Left lung (tissue), 14 donors: Measurements from ENCODE around the gene TTF2. TPM values are rescaled to one million over a fixed set of nuclear protein-coding genes. Genes with fewer than 3 reads are reported as not detected.

Source experiments
- ATAC-seq: fragments of 200-7000 bp; cut with Tn5 transposase; one replicate; pipeline ENCODE4 v1.9.1; 2020; ENCODE audit warnings: moderate library complexity
- DNase-seq, 4 donors: peaks; one replicate each; pipeline ENCODE4 v3.0.0-alpha.2; 2013 to 2020
- H3K27ac ChIP-seq, 2 donors: fragments of 200-600 bp; sonication (generic) in 1 of 2; one replicate each; pipeline versions ENCODE4 v1.5.0 to v1.8.0; 2020 to 2021
- H3K27me3 ChIP-seq, 2 donors: fragments of 200-600 bp; sonication (generic) in 1 of 2; one replicate each; pipeline versions ENCODE4 v1.5.0 to v1.8.0; 2020 to 2021
- H3K36me3 ChIP-seq, 2 donors: fragments of 200-600 bp; sonication (generic) in 1 of 2; one replicate each; pipeline versions ENCODE4 v1.5.0 to v1.8.0; 2020 to 2021
- H3K4me1 ChIP-seq, 2 donors: fragments of 200-600 bp; one replicate each; pipeline ENCODE4 v1.8.0; 2021
- H3K4me3 ChIP-seq, 2 donors: fragments of 200-600 bp; sonication (generic) in 1 of 2; one replicate each; pipeline versions ENCODE4 v1.5.0 to v1.8.0; 2020 to 2021; ENCODE audit warnings: mild to moderate bottlenecking in 1 of 2
- H3K9me3 ChIP-seq, 2 donors: fragments of 200-600 bp; sonication (generic) in 1 of 2; one replicate each; pipeline versions ENCODE4 v1.5.0 to v1.8.0; 2020 to 2021
- CTCF ChIP-seq, 2 donors: fragments of 200-600 bp; sonication (generic) in 1 of 2; IDR thresholded peaks; one replicate each; pipeline versions ENCODE4 v1.5.0 to v1.8.0; 2021; ENCODE audit warnings: antibody characterized with exemption in 2 of 2
- intact Hi-C, 2 donors: fragments of 100-400 bp; cut with DNase I; formaldehyde crosslinking; loops; one replicate each; pipeline versions ENCODE4 v1.11.2 to v1.14.2; 2022
- long read RNA-seq, 12 donors: library from polyadenylated mRNA in 2 of 12; unstranded in 2 of 12; transcript quantifications; one replicate each; pipeline ENCODE4 v2.0.0 and lab custom pipeline, GENCODE V29; 2019 to 2026
- polyA plus RNA-seq, 6 donors: library from polyadenylated mRNA; unstranded; fragments of 120-200 nt; gene quantifications; one replicate each; pipeline ENCODE4 v1.2.1, GENCODE V29; 2013; ENCODE audit not compliant: insufficient read length in 6 of 6
- total RNA-seq, 2 donors: library from RNA; stranded (reverse); fragmentation: NEBNext Ultra II Directional; extraction: Animal tissue kit (Norgen Biotek cat#: 25700); gene quantifications; one replicate each; pipeline ENCODE4 v1.2.1, GENCODE V29; 2021
- donor health status: DM: no; HTN: yes; CAD: no.
- donor health status: DM: no; HTN: no; CAD: no.

The TTF2 gene
- total RNA-seq (10 to 100 TPM; 21.0 to 21.1 TPM), polyA plus RNA-seq (10 to 100 TPM; 22.4 to 30.7 (median 25.3) TPM)
- long read RNA-seq, donor 1, partial matches to known transcripts = 0 of 2 reads
- long read RNA-seq, donor 1, other reads (novel, unspliced or antisense) = 0 of 2 reads
- long read RNA-seq, donor 2, full-length matches to known transcripts = 3 of 10 reads
- long read RNA-seq, donor 2, partial matches to known transcripts = 7 of 10 reads
- long read RNA-seq, donor 2, other reads (novel, unspliced or antisense) = 0 of 10 reads
- long read RNA-seq, donor 3, full-length matches to known transcripts = 1 of 1 reads
- long read RNA-seq, donor 3, partial matches to known transcripts = 0 of 1 reads
- long read RNA-seq, donor 3, other reads (novel, unspliced or antisense) = 0 of 1 reads
- long read RNA-seq, donor 4, partial matches to known transcripts = 2 of 5 reads
- long read RNA-seq, donor 4, other reads (novel, unspliced or antisense) = 3 of 5 reads
- long read RNA-seq, donor 5, partial matches to known transcripts = 0 of 2 reads
- long read RNA-seq, donor 5, other reads (novel, unspliced or antisense) = 0 of 2 reads
- long read RNA-seq, donor 6, full-length matches to known transcripts = 2 of 2 reads
- long read RNA-seq, donor 6, partial matches to known transcripts = 0 of 2 reads
- long read RNA-seq, donor 6, other reads (novel, unspliced or antisense) = 0 of 2 reads
- long read RNA-seq, donor 7, partial matches to known transcripts = 0 of 2 reads
- long read RNA-seq, donor 7, other reads (novel, unspliced or antisense) = 0 of 2 reads
- long read RNA-seq, donor 8, full-length matches to known transcripts = 3 of 3 reads
- long read RNA-seq, donor 8, partial matches to known transcripts = 0 of 3 reads
- long read RNA-seq, donor 8, other reads (novel, unspliced or antisense) = 0 of 3 reads
- long read RNA-seq, donor 9 = 0 reads
- long read RNA-seq, donor 10, partial matches to known transcripts = 3 of 3 reads
- long read RNA-seq, donor 10, other reads (novel, unspliced or antisense) = 0 of 3 reads
- long read RNA-seq, donor 11 = 0 reads
- long read RNA-seq, donor 12, full-length matches to known transcripts = 3 of 3 reads
- long read RNA-seq, donor 12, partial matches to known transcripts = 0 of 3 reads
- long read RNA-seq, donor 12, other reads (novel, unspliced or antisense) = 0 of 3 reads

GRCh38 chr1:117059678-117060440 is at the start of gene TTF2:
Gene TTF2, plus strand, starts transcription at chr1:117060326. Its CDS starts 21 bp downstream, at chr1:117060347.
- no peaks in the 10 kb centered on the region for H3K27me3 ChIP-seq
- H3K4me1 ChIP-seq = peaks cover 0 to 14% of the 10 kb centered on the region in 2 donors
- peak; percentile 91 to 98 (median 94) for DNase-seq
- no peak for TF ChIP-seq CTCF (IDR thresholded peaks at IDR 0.05)
- peaks cover 0 to 3% of the 10 kb centered on the region in 2 donors for H3K36me3 ChIP-seq
- no peaks in the 10 kb centered on the region for H3K9me3 ChIP-seq
- intact Hi-C loops = loop anchor here in 1 of 2 donors (5.0 kb wide), 1 partner anchor 323 kb away; no protein-coding TSS in a partner anchor
- peak within 1 kb of the TSS; percentile 41 to 73 for H3K27ac ChIP-seq
- peak within 1 kb of the TSS; percentile 63 to 77 for H3K4me3 ChIP-seq
- ATAC-seq = peak; percentile 98

GRCh38 chr1:117011334-117011733 is 48.8 kb upstream of the TTF2 start:
- no peak for TF ChIP-seq CTCF (IDR thresholded peaks at IDR 0.05)
- Histone ChIP-seq H3K27ac (no peak overlapping the region), H3K36me3 (no peaks in the 10 kb centered on the region), H3K4me3 (no peak overlapping the region), H3K9me3 (no peaks in the 10 kb centered on the region), H3K27me3 (no peaks in the 10 kb centered on the region), H3K4me1 (peaks cover 0 to 25% of the 10 kb centered on the region in 2 donors)
- DNase-seq (no peak), ATAC-seq (no peak)
- intact Hi-C loops = no loop called here

- H3K36me3 ChIP-seq = no peaks in the 10 kb centered on the region
- H3K27me3 ChIP-seq = no peaks in the 10 kb centered on the region
- H3K4me1 ChIP-seq = peaks cover 0 to 6% of the 10 kb centered on the region in 2 donors
- ATAC-seq (no peak), DNase-seq (peak in 1 of 4 donors; percentile 66)
- no peak for TF ChIP-seq CTCF (IDR thresholded peaks at IDR 0.05)
- intact Hi-C loops = no loop called here
- no peak overlapping the region for H3K4me3 ChIP-seq
- H3K27ac ChIP-seq = no peak overlapping the region
- no peaks in the 10 kb centered on the region for H3K9me3 ChIP-seq
These were observed 46.7 kb upstream of the TTF2 start for GRCh38 chr1:117013309-117013858.

GRCh38 chr1:117014209-117014608 is 45.9 kb upstream of the TTF2 start:
- no peak for ATAC-seq
- intact Hi-C loops = no loop called here
- no peaks in the 10 kb centered on the region for H3K36me3 ChIP-seq
- TF ChIP-seq CTCF (IDR thresholded peaks at IDR 0.05) = no peak
- DNase-seq = no peak
- H3K4me1 ChIP-seq = no peaks in the 10 kb centered on the region
- no peaks in the 10 kb centered on the region for H3K27me3 ChIP-seq
- no peak overlapping the region for H3K27ac ChIP-seq
- H3K9me3 ChIP-seq = no peaks in the 10 kb centered on the region
- no peak overlapping the region for H3K4me3 ChIP-seq
